Hippocampal formation (tissue), 2 donors: ENCODE results near the gene S100A12.

Experiments used
- DNase-seq, 2 donors: peaks; one replicate each; lab custom pipeline; 2025; lab: John Stamatoyannopoulos, UW

Gene S100A12

DNA sequence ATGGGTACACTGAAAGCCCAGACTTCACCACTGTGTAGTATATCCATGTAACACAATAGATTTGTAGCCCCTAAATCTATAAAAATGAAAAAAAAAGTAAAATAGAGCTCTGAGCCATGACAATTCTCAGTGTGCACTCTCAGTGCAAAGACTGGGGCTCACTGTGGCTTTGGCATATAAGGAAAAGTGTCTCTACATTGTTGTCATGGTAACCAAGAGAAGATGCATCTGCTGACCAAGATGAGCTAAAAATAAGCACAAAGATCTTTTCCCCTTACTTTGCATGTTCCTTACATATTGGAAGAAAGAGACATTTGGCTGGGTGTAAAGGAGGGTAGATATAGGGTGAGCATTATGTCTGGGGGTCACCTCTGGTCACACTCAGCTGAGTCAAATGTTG, 38.8 kb downstream of the S100A12 start:
- no peak for DNase-seq

DNA sequence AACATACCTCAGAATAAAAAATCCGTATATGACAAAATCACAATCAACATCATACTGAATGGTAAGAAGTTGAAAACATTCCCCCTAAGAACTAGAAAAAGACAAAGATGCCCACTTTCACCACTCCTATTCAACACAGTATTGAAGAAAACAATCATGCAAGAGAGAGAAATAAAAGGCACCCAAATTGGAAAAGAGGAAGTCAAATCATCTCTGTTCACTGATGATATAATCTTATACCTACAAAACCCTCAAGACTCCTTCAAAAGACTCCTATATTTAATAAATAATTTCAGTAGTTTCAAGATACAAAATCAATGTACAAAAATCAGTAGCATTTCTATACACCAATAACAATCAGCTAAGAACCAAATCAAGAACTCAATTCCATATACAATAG, 41.5 kb downstream of the S100A12 start:
- DNase-seq: no peak

DNA sequence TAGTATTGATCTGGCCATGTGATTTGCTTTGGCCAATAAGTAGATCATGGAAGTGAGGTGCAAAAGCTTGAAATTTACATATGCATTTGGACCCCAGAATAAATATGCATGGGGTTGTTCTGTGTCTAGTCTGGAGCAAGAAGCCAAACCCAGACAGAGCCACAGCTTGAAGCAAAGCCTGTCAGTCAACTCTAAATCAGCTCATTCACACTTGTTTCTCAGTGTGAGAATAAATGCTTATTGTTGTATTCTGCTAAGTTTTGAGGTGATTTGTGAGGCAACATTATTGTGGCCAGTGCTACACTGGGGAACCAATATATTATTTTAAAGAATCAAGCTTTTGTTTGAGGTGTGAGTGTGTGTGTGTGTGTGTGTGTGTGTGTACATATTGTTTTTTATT, 50.5 kb downstream of the S100A12 start:
- peak in 1 of 2 donors; percentile 44 for DNase-seq
